Activated CD8-positive, alpha-beta memory T cell treated with anti-CD3 and anti-CD28 coated beads for 48 hours (primary cell): Measurements from ENCODE around the gene DLG3.

ENCODE experiments used
- DNase-seq, 3 experiments: peaks; one replicate each; pipeline ENCODE4 v3.0.0-alpha.2; 2020; ENCODE audit warnings: low read depth in 2 of 3, low spot score in 2 of 3

The DLG3 gene

GRCh38 chrX:70476166-70476933 lies 31.7 kb downstream of the DLG3 start:
- DNase-seq: no peak

- no peak for DNase-seq
These were observed 32.5 kb downstream of the DLG3 start for GRCh38 chrX:70476934-70477733.

GRCh38 chrX:70477734-70478075 lies 33.1 kb downstream of the DLG3 start:
- no peak for DNase-seq

GRCh38 chrX:70478526-70479245 lies 34.1 kb downstream of the DLG3 start:
- no peak for DNase-seq

- no peak for DNase-seq
These were observed 34.7 kb downstream of the DLG3 start for GRCh38 chrX:70479247-70479921.

GRCh38 chrX:70479922-70480659 lies 35.5 kb downstream of the DLG3 start:
- DNase-seq: no peak

GRCh38 chrX:70480660-70481018 lies 36.0 kb downstream of the DLG3 start:
- no peak for DNase-seq

- DNase-seq: no peak
These were observed 37.0 kb downstream of the DLG3 start for GRCh38 chrX:70481471-70482270.

GRCh38 chrX:70482300-70482699 lies 37.7 kb downstream of the DLG3 start:
- DNase-seq: no peak

GRCh38 chrX:70485466-70485865 lies 40.8 kb downstream of the DLG3 start:
- no peak for DNase-seq

- DNase-seq: no peak
These were observed 44.2 kb downstream of the DLG3 start for GRCh38 chrX:70488856-70489255.

GRCh38 chrX:70494441-70494840 lies 49.8 kb downstream of the DLG3 start:
- DNase-seq: no peak

- DNase-seq: no peak
These were observed 51.9 kb downstream of the DLG3 start for GRCh38 chrX:70496491-70496890.

GRCh38 chrX:70497026-70497425 lies 52.4 kb downstream of the DLG3 start:
- no peak for DNase-seq

- no peak for DNase-seq
These were observed 53.5 kb downstream of the DLG3 start for GRCh38 chrX:70498129-70498528.

GRCh38 chrX:70500826-70501225 lies 56.2 kb downstream of the DLG3 start:
- no peak for DNase-seq

- no peak for DNase-seq
These were observed 60.3 kb downstream of the DLG3 start for GRCh38 chrX:70504772-70505450.

- DNase-seq: no peak
These were observed 60.8 kb downstream of the DLG3 start for GRCh38 chrX:70505451-70505841.

GRCh38 chrX:70508296-70508911 lies 63.8 kb downstream of the DLG3 start:
- no peak for DNase-seq
